ENCODE measurements around the gene ANKZF1.
A peak's percentile ranks its signal among the peaks of the same experiment; 100 is the strongest.

The ANKZF1 gene

GRCh38 chr2:219216535-219216915, 13.1 kb upstream of the ANKZF1 start:
- no peaks in the 10 kb centered on the region for H3K27me3 ChIP-seq (ENCODE audit: control insufficient read depth in 2 of 2, insufficient read depth in 2 of 2, low read length in 2 of 2)
- no peak overlapping the region for H3K4me3 ChIP-seq (ENCODE audit: low read length in 2 of 2)
- no peaks in the 10 kb centered on the region for H3K9me3 ChIP-seq (ENCODE audit: control insufficient read depth in 2 of 2, low read length in 2 of 2)
- peaks cover 26% of the 10 kb centered on the region in 2 donors for H3K36me3 ChIP-seq (ENCODE audit: control insufficient read depth in 2 of 2, insufficient read depth in 2 of 2, low read length in 2 of 2)
- no peak overlapping the region for H3K9ac ChIP-seq (ENCODE audit: low read depth in 1 of 2, low read length in 2 of 2)
- no peak overlapping the region for H3K27ac ChIP-seq (ENCODE audit: low read depth in 2 of 2, low read length in 2 of 2)
- H3K4me1 ChIP-seq (ENCODE audit: control insufficient read depth in 2 of 2, insufficient read depth in 2 of 2, low read length in 2 of 2), result peaks cover 25 to 27% of the 10 kb centered on the region in 2 donors

GRCh38 chr2:219218217-219218731, 11.3 kb upstream of the ANKZF1 start:
- peaks cover 34 to 38% of the 10 kb centered on the region in 2 donors for H3K36me3 ChIP-seq (ENCODE audit: control insufficient read depth in 2 of 2, insufficient read depth in 2 of 2, low read length in 2 of 2)
- peak overlapping the region; percentile 71 to 74 for H3K4me3 ChIP-seq (ENCODE audit: low read length in 2 of 2)
- H3K9me3 ChIP-seq (ENCODE audit: control insufficient read depth in 2 of 2, low read length in 2 of 2), result no peaks in the 10 kb centered on the region
- peak overlapping the region; percentile 56 to 68 for H3K9ac ChIP-seq (ENCODE audit: low read depth in 1 of 2, low read length in 2 of 2)
- peaks cover 25 to 27% of the 10 kb centered on the region in 2 donors for H3K4me1 ChIP-seq (ENCODE audit: control insufficient read depth in 2 of 2, insufficient read depth in 2 of 2, low read length in 2 of 2)
- H3K27ac ChIP-seq (ENCODE audit: low read depth in 2 of 2, low read length in 2 of 2), result peak overlapping the region; percentile 87 to 90
- H3K27me3 ChIP-seq (ENCODE audit: control insufficient read depth in 2 of 2, insufficient read depth in 2 of 2, low read length in 2 of 2), result no peaks in the 10 kb centered on the region

- Histone ChIP-seq H3K4me3 (ENCODE audit: low read length in 2 of 2) (peak within 1 kb of the TSS; percentile 71 to 74), H3K27ac (ENCODE audit: low read depth in 2 of 2, low read length in 2 of 2) (peak within 1 kb of the TSS; percentile 87 to 90), H3K27me3 (ENCODE audit: control insufficient read depth in 2 of 2, insufficient read depth in 2 of 2, low read length in 2 of 2) (no peaks in the 10 kb centered on the region), H3K4me1 (ENCODE audit: control insufficient read depth in 2 of 2, insufficient read depth in 2 of 2, low read length in 2 of 2) (peaks cover 25 to 27% of the 10 kb centered on the region in 2 donors), H3K9ac (ENCODE audit: low read depth in 1 of 2, low read length in 2 of 2) (peak within 1 kb of the TSS; percentile 56 to 68), H3K9me3 (ENCODE audit: control insufficient read depth in 2 of 2, low read length in 2 of 2) (no peaks in the 10 kb centered on the region), H3K36me3 (ENCODE audit: control insufficient read depth in 2 of 2, insufficient read depth in 2 of 2, low read length in 2 of 2) (peaks cover 39 to 44% of the 10 kb centered on the region in 2 donors)
Observed at GRCh38 chr2:219218732-219219701, 10.6 kb upstream of the ANKZF1 start, which contains the start of gene ABCB6. ABCB6 (minus strand) TSS chr2:219218958; CDS start chr2:219218673, 285 bp downstream.

GRCh38 chr2:219219784-219220532, 9.6 kb upstream of the ANKZF1 start:
- Histone ChIP-seq H3K4me3 (ENCODE audit: low read length in 2 of 2) (no peak overlapping the region), H3K4me1 (ENCODE audit: control insufficient read depth in 2 of 2, insufficient read depth in 2 of 2, low read length in 2 of 2) (peaks cover 25 to 27% of the 10 kb centered on the region in 2 donors), H3K36me3 (ENCODE audit: control insufficient read depth in 2 of 2, insufficient read depth in 2 of 2, low read length in 2 of 2) (peaks cover 45 to 49% of the 10 kb centered on the region in 2 donors), H3K9me3 (ENCODE audit: control insufficient read depth in 2 of 2, low read length in 2 of 2) (no peaks in the 10 kb centered on the region), H3K27me3 (ENCODE audit: control insufficient read depth in 2 of 2, insufficient read depth in 2 of 2, low read length in 2 of 2) (no peaks in the 10 kb centered on the region), H3K27ac (ENCODE audit: low read depth in 2 of 2, low read length in 2 of 2) (no peak overlapping the region), H3K9ac (ENCODE audit: low read depth in 1 of 2, low read length in 2 of 2) (peak overlapping the region in 1 of 2 donors; percentile 68)

GRCh38 chr2:219220652-219221402, 8.8 kb upstream of the ANKZF1 start:
- no peak overlapping the region for H3K27ac ChIP-seq (ENCODE audit: low read depth in 2 of 2, low read length in 2 of 2)
- H3K9me3 ChIP-seq (ENCODE audit: control insufficient read depth in 2 of 2, low read length in 2 of 2), result no peaks in the 10 kb centered on the region
- H3K27me3 ChIP-seq (ENCODE audit: control insufficient read depth in 2 of 2, insufficient read depth in 2 of 2, low read length in 2 of 2), result no peaks in the 10 kb centered on the region
- no peak overlapping the region for H3K4me3 ChIP-seq (ENCODE audit: low read length in 2 of 2)
- H3K36me3 ChIP-seq (ENCODE audit: control insufficient read depth in 2 of 2, insufficient read depth in 2 of 2, low read length in 2 of 2), result peaks cover 53 to 58% of the 10 kb centered on the region in 2 donors
- no peak overlapping the region for H3K9ac ChIP-seq (ENCODE audit: low read depth in 1 of 2, low read length in 2 of 2)
- peaks cover 25 to 27% of the 10 kb centered on the region in 2 donors for H3K4me1 ChIP-seq (ENCODE audit: control insufficient read depth in 2 of 2, insufficient read depth in 2 of 2, low read length in 2 of 2)

GRCh38 chr2:219221957-219222518, 7.6 kb upstream of the ANKZF1 start:
- H3K9me3 ChIP-seq (ENCODE audit: control insufficient read depth in 2 of 2, low read length in 2 of 2), result no peaks in the 10 kb centered on the region
- H3K27ac ChIP-seq (ENCODE audit: low read depth in 2 of 2, low read length in 2 of 2), result no peak overlapping the region
- H3K4me1 ChIP-seq (ENCODE audit: control insufficient read depth in 2 of 2, insufficient read depth in 2 of 2, low read length in 2 of 2), result peaks cover 25 to 27% of the 10 kb centered on the region in 2 donors
- no peak overlapping the region for H3K4me3 ChIP-seq (ENCODE audit: low read length in 2 of 2)
- H3K36me3 ChIP-seq (ENCODE audit: control insufficient read depth in 2 of 2, insufficient read depth in 2 of 2, low read length in 2 of 2), result peaks cover 54 to 63% of the 10 kb centered on the region in 2 donors
- H3K27me3 ChIP-seq (ENCODE audit: control insufficient read depth in 2 of 2, insufficient read depth in 2 of 2, low read length in 2 of 2), result no peaks in the 10 kb centered on the region
- no peak overlapping the region for H3K9ac ChIP-seq (ENCODE audit: low read depth in 1 of 2, low read length in 2 of 2)

- H3K36me3 ChIP-seq (ENCODE audit: control insufficient read depth in 2 of 2, insufficient read depth in 2 of 2, low read length in 2 of 2), result peaks cover 54 to 65% of the 10 kb centered on the region in 2 donors
Observed at GRCh38 chr2:219223831-219224610, 5.6 kb upstream of the ANKZF1 start.

GRCh38 chr2:219225350-219225749, 4.3 kb upstream of the ANKZF1 start:
- H3K27me3 ChIP-seq (ENCODE audit: control insufficient read depth in 2 of 2, insufficient read depth in 2 of 2, low read length in 2 of 2), result no peaks in the 10 kb centered on the region
- H3K27ac ChIP-seq (ENCODE audit: low read depth in 2 of 2, low read length in 2 of 2), result no peak overlapping the region
- no peak overlapping the region for H3K4me3 ChIP-seq (ENCODE audit: low read length in 2 of 2)
- no peak overlapping the region for H3K9ac ChIP-seq (ENCODE audit: low read depth in 1 of 2, low read length in 2 of 2)
- H3K36me3 ChIP-seq (ENCODE audit: control insufficient read depth in 2 of 2, insufficient read depth in 2 of 2, low read length in 2 of 2), result peaks cover 51 to 55% of the 10 kb centered on the region in 2 donors
- H3K4me1 ChIP-seq (ENCODE audit: control insufficient read depth in 2 of 2, insufficient read depth in 2 of 2, low read length in 2 of 2), result peaks cover 17 to 18% of the 10 kb centered on the region in 2 donors
- no peaks in the 10 kb centered on the region for H3K9me3 ChIP-seq (ENCODE audit: control insufficient read depth in 2 of 2, low read length in 2 of 2)

More at GRCh38 chr2:219223831-219224610, 5.6 kb upstream of the ANKZF1 start:
- peaks cover 21% of the 10 kb centered on the region in 2 donors for H3K4me1 ChIP-seq (ENCODE audit: control insufficient read depth in 2 of 2, insufficient read depth in 2 of 2, low read length in 2 of 2)
- H3K9ac ChIP-seq (ENCODE audit: low read depth in 1 of 2, low read length in 2 of 2), result no peak overlapping the region
- no peak overlapping the region for H3K4me3 ChIP-seq (ENCODE audit: low read length in 2 of 2)
- no peaks in the 10 kb centered on the region for H3K27me3 ChIP-seq (ENCODE audit: control insufficient read depth in 2 of 2, insufficient read depth in 2 of 2, low read length in 2 of 2)
- no peak overlapping the region for H3K27ac ChIP-seq (ENCODE audit: low read depth in 2 of 2, low read length in 2 of 2)
- no peaks in the 10 kb centered on the region for H3K9me3 ChIP-seq (ENCODE audit: control insufficient read depth in 2 of 2, low read length in 2 of 2)

Measured in mucosa of rectum (tissue), 2 donors.